ENCODE results near the gene LRRC1. TPM values are rescaled to one million over a fixed set of nuclear protein-coding genes. Genes with fewer than 3 reads are reported as not detected.

The LRRC1 gene
- total RNA-seq, 1 donor from 2014 or later = 16.3 TPM

GRCh38 chr6:53913286-53913685 lies 118.5 kb downstream of the LRRC1 start:
- Histone ChIP-seq H3K9me3 (no peaks in the 10 kb centered on the region), H3K27me3 (no peaks in the 10 kb centered on the region), H3K4me1 (no peaks in the 10 kb centered on the region), H3K27ac (no peak overlapping the region), H3K4me3 (no peak overlapping the region), H3K36me3 (no peaks in the 10 kb centered on the region)
- intact Hi-C loops (cut with DNase I) = no loop called here
- no peak for TF ChIP-seq CTCF (IDR thresholded peaks at IDR 0.05)
- DNase-seq (ENCODE audit: low spot score in 2 of 2) = no peak

GRCh38 chr6:53915026-53915691 lies 120.4 kb downstream of the LRRC1 start:
- peaks cover 0 to 7% of the 10 kb centered on the region in 2 donors for H3K36me3 ChIP-seq
- H3K4me1 ChIP-seq = no peaks in the 10 kb centered on the region
- no peak overlapping the region for H3K27ac ChIP-seq
- no peaks in the 10 kb centered on the region for H3K9me3 ChIP-seq
- no peak for DNase-seq (ENCODE audit: low spot score in 2 of 2)
- no peaks in the 10 kb centered on the region for H3K27me3 ChIP-seq
- no peak overlapping the region for H3K4me3 ChIP-seq
- TF ChIP-seq CTCF (IDR thresholded peaks at IDR 0.05) = no peak
- intact Hi-C loops (cut with DNase I) = no loop called here

GRCh38 chr6:53916804-53917463 lies 122.1 kb downstream of the LRRC1 start:
- H3K27me3 ChIP-seq = no peaks in the 10 kb centered on the region
- no peak for TF ChIP-seq CTCF (IDR thresholded peaks at IDR 0.05)
- H3K36me3 ChIP-seq = peaks cover 0 to 19% of the 10 kb centered on the region in 2 donors
- intact Hi-C loops (cut with DNase I) = no loop called here
- no peaks in the 10 kb centered on the region for H3K9me3 ChIP-seq
- H3K27ac ChIP-seq = no peak overlapping the region
- DNase-seq (ENCODE audit: low spot score in 2 of 2) = no peak
- no peaks in the 10 kb centered on the region for H3K4me1 ChIP-seq
- no peak overlapping the region for H3K4me3 ChIP-seq

- intact Hi-C loops (cut with DNase I) = no loop called here
- no peaks in the 10 kb centered on the region for H3K9me3 ChIP-seq
- H3K4me3 ChIP-seq = no peak overlapping the region
- H3K27ac ChIP-seq = no peak overlapping the region
- peaks cover 0 to 19% of the 10 kb centered on the region in 2 donors for H3K36me3 ChIP-seq
- no peaks in the 10 kb centered on the region for H3K27me3 ChIP-seq
- DNase-seq (ENCODE audit: low spot score in 2 of 2) = no peak
- no peaks in the 10 kb centered on the region for H3K4me1 ChIP-seq
- no peak for TF ChIP-seq CTCF (IDR thresholded peaks at IDR 0.05)
Measured at GRCh38 chr6:53917464-53917842, 122.6 kb downstream of the LRRC1 start.

GRCh38 chr6:53918854-53919510 lies 124.2 kb downstream of the LRRC1 start:
- Histone ChIP-seq H3K36me3 (peaks cover 0 to 19% of the 10 kb centered on the region in 2 donors), H3K27me3 (no peaks in the 10 kb centered on the region), H3K9me3 (no peaks in the 10 kb centered on the region), H3K27ac (no peak overlapping the region), H3K4me1 (no peaks in the 10 kb centered on the region), H3K4me3 (no peak overlapping the region)
- intact Hi-C loops (cut with DNase I) = no loop called here
- DNase-seq (ENCODE audit: low spot score in 2 of 2) = no peak
- TF ChIP-seq CTCF (IDR thresholded peaks at IDR 0.05) = no peak

Data from ascending aorta (tissue), 2 donors.